ENCODE data around the gene METTL3.

METTL3 gene

GRCh38 chr14:21526672-21527317 is 15.7 kb upstream of the METTL3 start:
- DNase-seq: peak in 1 of 2 experiments; percentile 43

- peak; percentile 92 to 94 for DNase-seq
These were observed 15.0 kb upstream of the METTL3 start, which contains the start of gene SALL2 for GRCh38 chr14:21525962-21526671. Gene SALL2 (minus strand): TSS chr14:21526346. CDS start chr14:21526127, 219 bp downstream.

- no peak for DNase-seq
These were observed 14.4 kb upstream of the METTL3 start for GRCh38 chr14:21525571-21525961.

GRCh38 chr14:21524575-21525490 is 13.7 kb upstream of the METTL3 start:
- DNase-seq: no peak

- DNase-seq: no peak
These were observed 12.1 kb upstream of the METTL3 start for GRCh38 chr14:21523203-21523602.

GRCh38 chr14:21521501-21521900 is 10.4 kb upstream of the METTL3 start:
- no peak for DNase-seq

GRCh38 chr14:21520767-21521166 is 9.6 kb upstream of the METTL3 start:
- DNase-seq: no peak

- DNase-seq: no peak
These were observed 7.6 kb upstream of the METTL3 start for GRCh38 chr14:21518725-21519124.

- DNase-seq: no peak
These were observed 3.2 kb upstream of the METTL3 start for GRCh38 chr14:21514341-21514740.

GRCh38 chr14:21509432-21510143 is 1.6 kb downstream of the METTL3 start:
- no peak for DNase-seq

GRCh38 chr14:21506557-21506956 is 4.6 kb downstream of the METTL3 start:
- DNase-seq: no peak

GRCh38 chr14:21505012-21505553 is 6.1 kb downstream of the METTL3 start:
- no peak for DNase-seq

GRCh38 chr14:21503376-21503775 is 7.8 kb downstream of the METTL3 start:
- DNase-seq: no peak

GRCh38 chr14:21501568-21501967 is 9.6 kb downstream of the METTL3 start:
- no peak for DNase-seq

GRCh38 chr14:21498540-21499526 is 12.3 kb downstream of the METTL3 start:
- DNase-seq: no peak

- no peak for DNase-seq
These were observed 14.7 kb downstream of the METTL3 start for GRCh38 chr14:21496453-21496852.

GRCh38 chr14:21494902-21495762 is 16.0 kb downstream of the METTL3 start:
- no peak for DNase-seq

- DNase-seq: no peak
These were observed 24.5 kb downstream of the METTL3 start for GRCh38 chr14:21486640-21487087.

GRCh38 chr14:21476925-21477681 is 34.0 kb downstream of the METTL3 start, which contains the start of the genes RAB2B and TOX4:
Gene RAB2B (minus strand): TSS chr14:21476959. CDS start chr14:21476872, 87 bp downstream.
Gene TOX4 (plus strand): TSS chr14:21477195. CDS start chr14:21477279, 84 bp downstream.
- peak; percentile 98 to 99 for DNase-seq
